H9 (cell line): ENCODE measurements around the gene TCF7L1. TPM values are rescaled to one million over a fixed set of nuclear protein-coding genes. Genes with fewer than 3 reads are reported as not detected.

Source experiments
- DNase-seq: peaks from one replicate; pipeline ENCODE4 v3.0.0-alpha.2; 2017
- H2AFZ ChIP-seq: one replicate; pipeline ENCODE4 v1.6.1; 2013; ENCODE audit warnings: mild to moderate bottlenecking, low read length, control low read depth, moderate library complexity
- H2AK5ac ChIP-seq: 2 replicates; pipeline ENCODE4 v1.6.1; 2013; ENCODE audit warnings: low read length, control low read depth, mixed read lengths; ENCODE audit not compliant: insufficient read length
- H2BK120ac ChIP-seq: one replicate; pipeline ENCODE4 v1.6.1; 2013; ENCODE audit warnings: low read depth, mild to moderate bottlenecking, low read length, control low read depth, inconsistent platforms; ENCODE audit not compliant: poor library complexity, severe bottlenecking
- H2BK12ac ChIP-seq: 2 replicates; pipeline ENCODE4 v1.6.1; 2013; ENCODE audit warnings: low read length, control low read depth, mixed read lengths, low read depth; ENCODE audit not compliant: insufficient read length
- H2BK15ac ChIP-seq: 2 replicates; pipeline ENCODE4 v1.6.1; 2013; ENCODE audit warnings: low read depth, low read length, control low read depth
- H2BK20ac ChIP-seq: one replicate; pipeline ENCODE4 v1.6.1; 2013; ENCODE audit warnings: low read depth, mild to moderate bottlenecking, low read length, control low read depth, inconsistent platforms; ENCODE audit not compliant: poor library complexity, severe bottlenecking
- H2BK5ac ChIP-seq: 2 replicates; pipeline ENCODE4 v1.6.1; 2013; ENCODE audit warnings: low read length, control low read depth, mixed read lengths; ENCODE audit not compliant: insufficient read length
- H3K14ac ChIP-seq: 2 replicates; pipeline ENCODE4 v1.6.1; 2013; ENCODE audit warnings: low read length, control low read depth; ENCODE audit not compliant: insufficient read depth
- H3K18ac ChIP-seq: 2 replicates; pipeline ENCODE4 v1.6.1; 2013; ENCODE audit warnings: low read depth, mild to moderate bottlenecking, mixed read lengths, low read length, control low read depth; ENCODE audit not compliant: insufficient read length
- H3K23ac ChIP-seq: 2 replicates; pipeline ENCODE4 v1.6.1; 2013; ENCODE audit warnings: low read length, control low read depth, mixed read lengths, low read depth; ENCODE audit not compliant: insufficient read length
- H3K23me2 ChIP-seq: 2 replicates; pipeline ENCODE4 v1.6.1; 2013; ENCODE audit warnings: low read depth, mild to moderate bottlenecking, mixed read lengths, low read length, control low read depth; ENCODE audit not compliant: insufficient read length, poor library complexity, severe bottlenecking
- H3K27ac ChIP-seq: 2 replicates; pipeline ENCODE4 v1.5.1; 2013; ENCODE audit warnings: low read length, control low read depth, mixed read lengths, low read depth; ENCODE audit not compliant: insufficient read length
- H3K27me3 ChIP-seq: 2 replicates; pipeline ENCODE4 v1.6.1; 2013; ENCODE audit warnings: low read length, control low read depth, inconsistent platforms; ENCODE audit not compliant: insufficient read depth
- H3K4ac ChIP-seq: 2 replicates; pipeline ENCODE4 v1.6.1; 2013; ENCODE audit warnings: low read depth, mild to moderate bottlenecking, control low read depth, inconsistent platforms, low read length, moderate library complexity
- H3K4me1 ChIP-seq: 2 replicates; pipeline ENCODE4 v1.6.1; 2013; ENCODE audit warnings: low read length, control low read depth, inconsistent platforms; ENCODE audit not compliant: insufficient read depth
- H3K4me2 ChIP-seq: 2 replicates; pipeline ENCODE4 v1.6.1; 2013; ENCODE audit warnings: low read length, control low read depth, mixed read lengths; ENCODE audit not compliant: insufficient read length, insufficient read depth
- H3K56ac ChIP-seq: 2 replicates; pipeline ENCODE4 v1.6.1; 2013; ENCODE audit warnings: low read depth, mild to moderate bottlenecking, mixed read lengths, low read length, control low read depth; ENCODE audit not compliant: insufficient read length
- H3K79me1 ChIP-seq: 2 replicates; pipeline ENCODE4 v1.6.1; 2013; ENCODE audit warnings: low read depth, mild to moderate bottlenecking, moderate library complexity, low read length, control low read depth, inconsistent platforms; ENCODE audit not compliant: insufficient read depth, poor library complexity, severe bottlenecking
- H3K79me2 ChIP-seq: 2 replicates; pipeline ENCODE4 v1.6.1; 2013; ENCODE audit warnings: low read length, control low read depth, inconsistent platforms; ENCODE audit not compliant: insufficient read depth
- H3K9ac ChIP-seq: 2 replicates; pipeline ENCODE4 v1.6.1; 2013; ENCODE audit warnings: low read length, control low read depth, mixed read lengths; ENCODE audit not compliant: insufficient read length; ENCODE audit errors: extremely low read depth
- H3K9me3 ChIP-seq: one replicate; pipeline ENCODE4 v1.6.1; 2013; ENCODE audit warnings: low read depth, low read length, inconsistent platforms; ENCODE audit not compliant: control insufficient read depth
- H3T11ph ChIP-seq: one replicate; pipeline ENCODE4 v1.6.1; 2013; ENCODE audit warnings: mild to moderate bottlenecking, low read length, control low read depth, inconsistent platforms
- H4K20me1 ChIP-seq: one replicate; pipeline ENCODE4 v1.6.1; 2013; ENCODE audit not compliant: control insufficient read depth, insufficient read length, insufficient read depth
- H4K5ac ChIP-seq: 2 replicates; pipeline ENCODE4 v1.6.1; 2013; ENCODE audit warnings: low read depth, mild to moderate bottlenecking, mixed read lengths, low read length, control low read depth; ENCODE audit not compliant: insufficient read length
- H4K8ac ChIP-seq: replicated peaks from 2 replicates; pipeline ENCODE4 v1.6.1; 2013; ENCODE audit warnings: low read length, control low read depth, mixed read lengths, low read depth; ENCODE audit not compliant: insufficient read length
- H4K91ac ChIP-seq: 2 replicates; pipeline ENCODE4 v1.6.1; 2013; ENCODE audit warnings: low read depth, mild to moderate bottlenecking, moderate library complexity, mixed read lengths, low read length, control low read depth; ENCODE audit not compliant: insufficient read length
- H3K27ac Mint-ChIP-seq, 3 experiments: 2 replicates in 2 of 3; 3 replicates in 1 of 3; pipeline ENCODE4 v1.8.0; 2020 to 2021; ENCODE audit warnings: mixed read lengths in 3 of 3, mild to moderate bottlenecking in 1 of 3, moderate library complexity in 1 of 3
- H3K27me3 Mint-ChIP-seq: 2 replicates; pipeline ENCODE4 v1.8.0; 2021; ENCODE audit warnings: low read depth, mild to moderate bottlenecking, moderate library complexity, mixed read lengths
- H3K36me3 Mint-ChIP-seq, 3 experiments: 2 replicates in 2 of 3; 3 replicates in 1 of 3; pipeline ENCODE4 v1.8.0; 2020 to 2021; ENCODE audit warnings: low read depth in 3 of 3, mixed read lengths in 3 of 3; ENCODE audit not compliant: insufficient read depth in 1 of 3
- H3K4me1 Mint-ChIP-seq, 2 experiments: 2 replicates each; pipeline ENCODE4 v1.8.0; 2020; ENCODE audit warnings: mixed read lengths in 2 of 2
- H3K4me3 Mint-ChIP-seq, 2 experiments: 2 replicates in 1 of 2; 3 replicates in 1 of 2; pipeline ENCODE4 v1.8.0; 2020 to 2021; ENCODE audit warnings: mild to moderate bottlenecking in 2 of 2, mixed read lengths in 2 of 2, moderate library complexity in 1 of 2
- H3K9me3 Mint-ChIP-seq, 2 experiments: 2 replicates in 1 of 2; 3 replicates in 1 of 2; pipeline ENCODE4 v1.8.0; 2020; ENCODE audit warnings: mild to moderate bottlenecking in 2 of 2, mixed read lengths in 2 of 2, moderate library complexity in 1 of 2
- CTCF ChIP-seq: fragments of 200-600 bp; sonication (generic); conservative IDR thresholded peaks from 3 replicates; pipeline ENCODE4 v1.8.0; 2021; ENCODE audit warnings: antibody characterized with exemption, mild to moderate bottlenecking
- WGBS: extraction: QIAGEN DNeasy Blood & Tissue Kit; methylation state at CpG from one replicate; pipeline ENCODE4 v1.1.7; 2013; ENCODE audit warnings: missing lambda C conversion rate, low lambda C conversion rate, mixed read lengths; ENCODE audit not compliant: insufficient read length; ENCODE audit errors: extremely low coverage; 5-methylcytosine and 5-hydroxymethylcytosine counted together
- total RNA-seq: library from RNA; stranded (reverse); gene quantifications from 2 replicates; pipeline ENCODE4 v1.2.1, GENCODE V29; 2021

The TCF7L1 gene
- total RNA-seq, 1 experiment from 2014 or later: 112 TPM

- no peaks in the 10 kb centered on the region for H3K9me3 ChIP-seq
These were observed 143.5 kb downstream of the TCF7L1 start for GRCh38 chr2:85276571-85277118.

More at GRCh38 chr2:85276571-85277118, 143.5 kb downstream of the TCF7L1 start:
- DNase-seq: no peak
- no peak overlapping the region for H3K4me2 ChIP-seq
- Mint-ChIP-seq H3K4me3 (0 out of 5 replicates have a peak overlapping the region, but pooled peaks of 1 of the 2 experiments have one; percentile 1), H3K36me3 (peaks cover 4 to 15% (median 11%) of the 10 kb centered on the region in 3 experiments; a peak in 5 of 7 replicates), H3K4me1 (peaks cover 53 to 57% of the 10 kb centered on the region in 2 experiments), H3K27me3 (no peaks in the 10 kb centered on the region; the same call in 1 of the 2 replicates), H3K27ac (peak overlapping the region; percentile 42 to 91 (median 50); a peak in 6 of 7 replicates), H3K9me3 (no peaks in the 10 kb centered on the region)
- H2BK20ac ChIP-seq: no peak overlapping the region
- H2BK120ac ChIP-seq: no peak overlapping the region
- no peak for TF ChIP-seq CTCF
- no peak overlapping the region for H2AFZ ChIP-seq
- no peak overlapping the region for H4K91ac ChIP-seq
- H3K79me1 ChIP-seq: peaks cover 6% of the 10 kb centered on the region
- H3T11ph ChIP-seq: no peak overlapping the region
- no peak overlapping the region for H3K18ac ChIP-seq
- H3K27me3 ChIP-seq: no peaks in the 10 kb centered on the region
- H4K5ac ChIP-seq: no peak overlapping the region
- H4K8ac ChIP-seq: no peak overlapping the region
- H3K23me2 ChIP-seq: no peaks in the 10 kb centered on the region
- H3K4me1 ChIP-seq: peaks cover 4% of the 10 kb centered on the region; the same call in 1 of the 2 replicates
- no peak overlapping the region for H3K9ac ChIP-seq
- no peak overlapping the region for H2AK5ac ChIP-seq
- no peak overlapping the region for H3K4ac ChIP-seq
- H3K56ac ChIP-seq: no peak overlapping the region
- H2BK5ac ChIP-seq: no peak overlapping the region
- no CpG with 5 or more reads among the region's 14 CpGs for WGBS
- no peak overlapping the region for H2BK12ac ChIP-seq
- H3K23ac ChIP-seq: no peak overlapping the region
- no peaks in the 10 kb centered on the region for H3K79me2 ChIP-seq
- H4K20me1 ChIP-seq: no peaks in the 10 kb centered on the region
- no peak overlapping the region for H2BK15ac ChIP-seq
- H3K27ac ChIP-seq: no peak overlapping the region
- H3K14ac ChIP-seq: no peak overlapping the region
